ENCODE data around the gene MAZ. TPM values are rescaled to one million over a fixed set of nuclear protein-coding genes. Genes with fewer than 3 reads are reported as not detected.

Gene MAZ
- total RNA-seq, 1 experiment from 2014 or later = 256 TPM

DNA sequence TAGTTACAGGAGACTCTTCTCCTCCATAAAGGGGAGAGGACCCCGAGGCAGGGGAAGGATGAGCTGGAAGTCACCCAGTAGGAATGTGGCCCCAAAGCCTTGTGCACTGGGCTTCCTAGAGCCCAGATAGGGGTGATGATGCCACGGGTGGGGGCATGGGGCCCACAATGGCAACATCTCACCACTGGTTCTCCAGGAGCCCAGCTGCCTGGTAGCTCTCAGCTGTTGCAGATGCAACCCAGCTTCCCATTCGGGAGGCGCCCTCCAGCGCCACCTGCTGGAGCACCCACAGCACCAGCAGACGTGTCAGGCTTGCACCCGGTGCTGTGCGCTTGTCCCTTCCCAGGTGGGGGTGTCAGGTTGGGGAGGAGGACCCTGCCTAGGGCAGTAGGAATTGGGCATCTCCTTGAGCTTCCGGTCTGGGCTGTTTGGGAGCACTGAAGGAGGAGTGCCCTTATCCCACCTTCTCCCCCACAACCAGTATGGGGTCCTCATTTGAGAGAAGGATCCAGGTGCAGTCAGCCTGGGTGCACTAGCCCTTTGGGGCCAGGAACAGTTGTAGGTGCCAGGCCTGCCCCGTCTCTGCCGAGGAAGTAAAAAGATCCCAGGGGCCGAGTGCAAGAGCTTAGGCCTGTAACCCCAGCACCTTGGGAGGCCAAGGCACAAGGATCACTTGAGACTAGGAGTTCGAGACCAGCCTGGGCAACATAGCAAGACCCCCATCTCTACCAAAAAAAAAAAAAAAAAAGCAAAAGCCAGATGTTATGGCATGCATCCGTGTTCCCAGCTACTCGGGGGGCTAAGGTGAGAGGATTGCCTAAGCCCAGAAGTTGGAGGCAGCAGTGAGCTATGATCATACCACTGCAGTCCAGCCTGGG is 42.3 kb downstream of the MAZ start:
- H3K27me3 ChIP-seq (ENCODE audit: insufficient read depth, low read length) = no peaks in the 10 kb centered on the region
- H3K36me3 ChIP-seq (ENCODE audit: control insufficient read depth in 1 of 2, insufficient read depth in 2 of 2, low read length in 2 of 2) = peaks cover 0 to 2% of the 10 kb centered on the region in 2 experiments; a peak in 2 of 4 replicates
- DNase-seq (ENCODE audit: low read depth, low spot score) (peak; percentile 44), ATAC-seq (peak; percentile 93)
- ChIA-PET RAD21 (ENCODE audit: low non-redundant PET in 1 of 2, low total read pairs in 2 of 2, uncharacterized antibody in 2 of 2, unreplicated experiment in 2 of 2) (interaction anchor here (0.8 to 1.6 kb wide), 7 partner anchors 29 to 183 kb away, joined by 3 to 8 read pairs (median 4); partner anchors contain the start of genes PAGR1 (in 2 of the 2) and MVP (in 1 of the 2)), CTCF (interaction anchor here (0.6 to 3.7 kb wide), 33 partner anchors 8 to 184 kb away, joined by 3 to 36 read pairs (median 5); partner anchors contain the start of genes CDIPT, MAZ, MVP and PAGR1), POLR2A (interaction anchor here (1.3 to 1.9 kb wide), 3 partner anchors 10 to 28 kb away, joined by 5 to 14 read pairs (median 6); partner anchors contain the start of gene MVP)
- no peaks in the 10 kb centered on the region for H3K9me3 ChIP-seq (ENCODE audit: control insufficient read depth in 1 of 2, insufficient read depth in 1 of 2, low read depth in 1 of 2, low read length in 2 of 2)
- no peaks in the 10 kb centered on the region for H3K9me2 ChIP-seq (ENCODE audit: insufficient read depth)
- H3K27ac ChIP-seq (ENCODE audit: low read depth, low read length) = no peak overlapping the region
- TF ChIP-seq TCF7L2 (IDR thresholded peaks at IDR 0.05; ENCODE audit: borderline replicate concordance, extremely low read depth, insufficient read depth, insufficient read length) = no peak
- peak; percentile 93 for TF ChIP-seq RAD21 (IDR thresholded peaks at IDR 0.05; ENCODE audit: low read depth)
- TF ChIP-seq FOSL1 (IDR thresholded peaks at IDR 0.05; ENCODE audit: low read depth) = no peak
- TF ChIP-seq SIN3A (IDR thresholded peaks at IDR 0.05; ENCODE audit: low read depth) = no peak
- no peak for TF ChIP-seq SRF (IDR thresholded peaks at IDR 0.05; ENCODE audit: low read depth)
- no peak for TF ChIP-seq SP1 (IDR thresholded peaks at IDR 0.05; ENCODE audit: low read depth)
- TF ChIP-seq CEBPB (IDR thresholded peaks at IDR 0.05; ENCODE audit: low read depth) = no peak
- TF ChIP-seq, protein P1, sequence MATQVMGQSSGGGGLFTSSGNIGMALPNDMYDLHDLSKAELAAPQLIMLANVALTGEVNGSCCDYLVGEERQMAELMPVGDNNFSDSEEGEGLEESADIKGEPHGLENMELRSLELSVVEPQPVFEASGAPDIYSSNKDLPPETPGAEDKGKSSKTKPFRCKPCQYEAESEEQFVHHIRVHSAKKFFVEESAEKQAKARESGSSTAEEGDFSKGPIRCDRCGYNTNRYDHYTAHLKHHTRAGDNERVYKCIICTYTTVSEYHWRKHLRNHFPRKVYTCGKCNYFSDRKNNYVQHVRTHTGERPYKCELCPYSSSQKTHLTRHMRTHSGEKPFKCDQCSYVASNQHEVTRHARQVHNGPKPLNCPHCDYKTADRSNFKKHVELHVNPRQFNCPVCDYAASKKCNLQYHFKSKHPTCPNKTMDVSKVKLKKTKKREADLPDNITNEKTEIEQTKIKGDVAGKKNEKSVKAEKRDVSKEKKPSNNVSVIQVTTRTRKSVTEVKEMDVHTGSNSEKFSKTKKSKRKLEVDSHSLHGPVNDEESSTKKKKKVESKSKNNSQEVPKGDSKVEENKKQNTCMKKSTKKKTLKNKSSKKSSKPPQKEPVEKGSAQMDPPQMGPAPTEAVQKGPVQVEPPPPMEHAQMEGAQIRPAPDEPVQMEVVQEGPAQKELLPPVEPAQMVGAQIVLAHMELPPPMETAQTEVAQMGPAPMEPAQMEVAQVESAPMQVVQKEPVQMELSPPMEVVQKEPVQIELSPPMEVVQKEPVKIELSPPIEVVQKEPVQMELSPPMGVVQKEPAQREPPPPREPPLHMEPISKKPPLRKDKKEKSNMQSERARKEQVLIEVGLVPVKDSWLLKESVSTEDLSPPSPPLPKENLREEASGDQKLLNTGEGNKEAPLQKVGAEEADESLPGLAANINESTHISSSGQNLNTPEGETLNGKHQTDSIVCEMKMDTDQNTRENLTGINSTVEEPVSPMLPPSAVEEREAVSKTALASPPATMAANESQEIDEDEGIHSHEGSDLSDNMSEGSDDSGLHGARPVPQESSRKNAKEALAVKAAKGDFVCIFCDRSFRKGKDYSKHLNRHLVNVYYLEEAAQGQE (IDR thresholded peaks at IDR 0.05; ENCODE audit: low read depth) = no peak
- TF ChIP-seq, protein P2, sequence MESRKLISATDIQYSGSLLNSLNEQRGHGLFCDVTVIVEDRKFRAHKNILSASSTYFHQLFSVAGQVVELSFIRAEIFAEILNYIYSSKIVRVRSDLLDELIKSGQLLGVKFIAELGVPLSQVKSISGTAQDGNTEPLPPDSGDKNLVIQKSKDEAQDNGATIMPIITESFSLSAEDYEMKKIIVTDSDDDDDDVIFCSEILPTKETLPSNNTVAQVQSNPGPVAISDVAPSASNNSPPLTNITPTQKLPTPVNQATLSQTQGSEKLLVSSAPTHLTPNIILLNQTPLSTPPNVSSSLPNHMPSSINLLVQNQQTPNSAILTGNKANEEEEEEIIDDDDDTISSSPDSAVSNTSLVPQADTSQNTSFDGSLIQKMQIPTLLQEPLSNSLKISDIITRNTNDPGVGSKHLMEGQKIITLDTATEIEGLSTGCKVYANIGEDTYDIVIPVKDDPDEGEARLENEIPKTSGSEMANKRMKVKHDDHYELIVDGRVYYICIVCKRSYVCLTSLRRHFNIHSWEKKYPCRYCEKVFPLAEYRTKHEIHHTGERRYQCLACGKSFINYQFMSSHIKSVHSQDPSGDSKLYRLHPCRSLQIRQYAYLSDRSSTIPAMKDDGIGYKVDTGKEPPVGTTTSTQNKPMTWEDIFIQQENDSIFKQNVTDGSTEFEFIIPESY (IDR thresholded peaks at IDR 0.05; ENCODE audit: extremely low read depth, insufficient replicate concordance, low read length) = no peak
- no peak for TF ChIP-seq ELF1 (IDR thresholded peaks at IDR 0.05; ENCODE audit: borderline replicate concordance, low read depth)
- no peak for TF ChIP-seq JUND (IDR thresholded peaks at IDR 0.05)
- TF ChIP-seq, protein P3, sequence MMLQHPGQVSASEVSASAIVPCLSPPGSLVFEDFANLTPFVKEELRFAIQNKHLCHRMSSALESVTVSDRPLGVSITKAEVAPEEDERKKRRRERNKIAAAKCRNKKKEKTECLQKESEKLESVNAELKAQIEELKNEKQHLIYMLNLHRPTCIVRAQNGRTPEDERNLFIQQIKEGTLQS (IDR thresholded peaks at IDR 0.05) = no peak
- TF ChIP-seq CBX3 (IDR thresholded peaks at IDR 0.05; ENCODE audit: low read depth) = no peak; the same call in 1 of the 2 replicates
- TF ChIP-seq EZH2phosphoT487 (IDR thresholded peaks at IDR 0.05; ENCODE audit: borderline replicate concordance) = no peak
- TF ChIP-seq EGR1 (IDR thresholded peaks at IDR 0.05; ENCODE audit: low read depth) = no peak
- TF ChIP-seq ZNF274 (IDR thresholded peaks at IDR 0.05; ENCODE audit: low read depth, low read length) = no peak
- TF ChIP-seq, protein P4, sequence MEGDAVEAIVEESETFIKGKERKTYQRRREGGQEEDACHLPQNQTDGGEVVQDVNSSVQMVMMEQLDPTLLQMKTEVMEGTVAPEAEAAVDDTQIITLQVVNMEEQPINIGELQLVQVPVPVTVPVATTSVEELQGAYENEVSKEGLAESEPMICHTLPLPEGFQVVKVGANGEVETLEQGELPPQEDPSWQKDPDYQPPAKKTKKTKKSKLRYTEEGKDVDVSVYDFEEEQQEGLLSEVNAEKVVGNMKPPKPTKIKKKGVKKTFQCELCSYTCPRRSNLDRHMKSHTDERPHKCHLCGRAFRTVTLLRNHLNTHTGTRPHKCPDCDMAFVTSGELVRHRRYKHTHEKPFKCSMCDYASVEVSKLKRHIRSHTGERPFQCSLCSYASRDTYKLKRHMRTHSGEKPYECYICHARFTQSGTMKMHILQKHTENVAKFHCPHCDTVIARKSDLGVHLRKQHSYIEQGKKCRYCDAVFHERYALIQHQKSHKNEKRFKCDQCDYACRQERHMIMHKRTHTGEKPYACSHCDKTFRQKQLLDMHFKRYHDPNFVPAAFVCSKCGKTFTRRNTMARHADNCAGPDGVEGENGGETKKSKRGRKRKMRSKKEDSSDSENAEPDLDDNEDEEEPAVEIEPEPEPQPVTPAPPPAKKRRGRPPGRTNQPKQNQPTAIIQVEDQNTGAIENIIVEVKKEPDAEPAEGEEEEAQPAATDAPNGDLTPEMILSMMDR (IDR thresholded peaks at IDR 0.05 in 2 of 3, conservative IDR thresholded peaks at IDR 0.05 in 1 of 3; ENCODE audit: borderline replicate concordance in 1 of 3, insufficient read depth in 1 of 3, low read depth in 2 of 3, low read length in 2 of 3) = peak; percentile 84 to 97 (median 95)
- no peak for TF ChIP-seq EZH2 (IDR thresholded peaks at IDR 0.05)
- peaks cover 0 to 5% of the 10 kb centered on the region in 2 experiments; a peak in 3 of 4 replicates for H3K4me1 ChIP-seq (ENCODE audit: control insufficient read depth in 1 of 2, insufficient read depth in 2 of 2, low read length in 2 of 2)
- H3K79me2 ChIP-seq (ENCODE audit: insufficient read depth, low read length) = no peaks in the 10 kb centered on the region
- no peak overlapping the region for H3K9ac ChIP-seq (ENCODE audit: low read length)
- no peaks in the 10 kb centered on the region for H4K20me1 ChIP-seq (ENCODE audit: insufficient read depth)
- intact Hi-C loops (cut with micrococcal nuclease) = loop anchor here (1.0 kb wide), 1 partner anchor 148 kb away; no protein-coding TSS in a partner anchor
- H3K4me3 ChIP-seq (replicated peaks in 1 of 2; ENCODE audit: low read depth in 1 of 2, low read length in 2 of 2) = no peak overlapping the region
- no TSS peak for BruUV-seq (replicated peaks)
- H2AFZ ChIP-seq (ENCODE audit: low read depth, low read length, poor library complexity, severe bottlenecking) = no peak overlapping the region
- H3K4me2 ChIP-seq (ENCODE audit: low read length) = no peak overlapping the region
